WTC11 (cell line): ENCODE measurements around the gene NRXN3. TPM values are rescaled to one million over a fixed set of nuclear protein-coding genes. Genes with fewer than 3 reads are reported as not detected.

Experiments used
- ATAC-seq: fragments of 200-7000 bp; cut with Tn5 transposase; 2 replicates; pipeline ENCODE4 v1.10.0; 2021; ENCODE audit warnings: mild to moderate bottlenecking, moderate library complexity
- CTCF ChIA-PET: fragments of 300-600 bp; sonication (Branson Sonifier 250); formaldehyde crosslinking; loops from one replicate; lab custom pipeline; 2021; ENCODE audit warnings: antibody characterized with exemption; lab: Charles Lee
- POLR2A ChIA-PET: fragments of 350-600 bp; sonication (Branson Sonifier 250); formaldehyde crosslinking; loops from one replicate; lab custom pipeline; 2021; ENCODE audit warnings: antibody characterized with exemption; lab: Charles Lee
- DNase-seq: peaks from one replicate; pipeline ENCODE4 v3.0.0; 2021; ENCODE audit warnings: low spot score
- H3K27ac Mint-ChIP-seq: 2 replicates; pipeline ENCODE4 v1.8.0; 2021; ENCODE audit warnings: mixed read lengths
- H3K27me3 Mint-ChIP-seq: 2 replicates; pipeline ENCODE4 v1.8.0; 2021; ENCODE audit warnings: low read depth, mild to moderate bottlenecking, moderate library complexity, mixed read lengths
- H3K36me3 Mint-ChIP-seq: 2 replicates; pipeline ENCODE4 v1.8.0; 2021; ENCODE audit warnings: mixed read lengths
- H3K4me1 Mint-ChIP-seq: 2 replicates; pipeline ENCODE4 v1.8.0; 2022; ENCODE audit warnings: mixed read lengths
- H3K4me3 Mint-ChIP-seq: 2 replicates; pipeline ENCODE4 v1.8.0; 2021; ENCODE audit warnings: mild to moderate bottlenecking, moderate library complexity, mixed read lengths
- H3K9me3 Mint-ChIP-seq: 2 replicates; pipeline ENCODE4 v1.8.0; 2021; ENCODE audit warnings: mixed read lengths
- EMX1 ChIP-seq: fragments of 250-450 bp; sonication (Bioruptor Pico); IDR thresholded peaks from 2 replicates; pipeline ENCODE4 v1.8.0; 2021; ENCODE audit warnings: mild to moderate bottlenecking
- ETV6 ChIP-seq: sonication (generic); formaldehyde crosslinking; IDR thresholded peaks from 2 replicates; pipeline ENCODE4 v1.8.1; 2022; ENCODE audit warnings: mild to moderate bottlenecking, missing genetic modification reagents
- FOXK1 ChIP-seq: sonication (generic); formaldehyde crosslinking; IDR thresholded peaks from 2 replicates; pipeline ENCODE4 v1.8.0; 2022; ENCODE audit warnings: mild to moderate bottlenecking, moderate library complexity, missing genetic modification reagents
- GTF2I ChIP-seq: fragments of 250-450 bp; sonication (Bioruptor Pico); conservative IDR thresholded peaks from 2 replicates; pipeline ENCODE4 v1.4.0; 2021; ENCODE audit warnings: mild to moderate bottlenecking
- SP1 ChIP-seq: sonication (generic); formaldehyde crosslinking; conservative IDR thresholded peaks from 2 replicates; pipeline ENCODE4 v1.8.1; 2022; ENCODE audit warnings: missing genetic modification reagents
- TEAD4 ChIP-seq: sonication (generic); formaldehyde crosslinking; IDR thresholded peaks from 2 replicates; pipeline ENCODE4 v1.8.0; 2022; ENCODE audit warnings: mild to moderate bottlenecking, missing genetic modification reagents
- total RNA-seq: library from RNA; stranded (reverse); gene quantifications from 3 replicates; pipeline ENCODE4 v1.2.3, GENCODE V29; 2021
- TF ChIP-seq, protein P1 (sequence below): fragments of 200-600 bp; IDR thresholded peaks from 2 replicates; pipeline ENCODE4 v1.8.0; 2022; ENCODE audit warnings: antibody characterized with exemption
- TF ChIP-seq, protein P2 (sequence below): fragments of 250-450 bp; sonication (Bioruptor Pico); IDR thresholded peaks from 2 replicates; pipeline ENCODE4 v2.1.2; 2022; ENCODE audit warnings: mild to moderate bottlenecking, moderate library complexity
- TF ChIP-seq, protein P3 (sequence below): sonication (generic); formaldehyde crosslinking; IDR thresholded peaks from 2 replicates; pipeline ENCODE4 v1.8.1; 2023; ENCODE audit warnings: mild to moderate bottlenecking, moderate library complexity, missing genetic modification reagents
- TF ChIP-seq, protein P4 (sequence below): sonication (generic); formaldehyde crosslinking; IDR thresholded peaks from 2 replicates; pipeline ENCODE4 v1.8.0; 2022; ENCODE audit warnings: mild to moderate bottlenecking, missing genetic modification reagents
- TF ChIP-seq, protein P5 (sequence below): fragments of 250-450 bp; sonication (Bioruptor Pico); IDR thresholded peaks from 2 replicates; pipeline ENCODE4 v1.9.0; 2021; ENCODE audit warnings: mild to moderate bottlenecking
- TF ChIP-seq, protein P6 (sequence below): sonication (generic); formaldehyde crosslinking; IDR thresholded peaks from 2 replicates; pipeline ENCODE4 v1.8.1; 2023; ENCODE audit warnings: mild to moderate bottlenecking, missing genetic modification reagents
- TF ChIP-seq, protein P7 (sequence below): sonication (generic); formaldehyde crosslinking; IDR thresholded peaks from 2 replicates; pipeline ENCODE4 v1.8.0; 2022; ENCODE audit warnings: mild to moderate bottlenecking, missing genetic modification reagents
- TF ChIP-seq, protein P8 (sequence below): fragments of 250-450 bp; sonication (Bioruptor Pico); IDR thresholded peaks from 2 replicates; pipeline ENCODE4 v1.9.0; 2021; ENCODE audit warnings: mild to moderate bottlenecking, borderline replicate concordance

NRXN3 gene
- total RNA-seq, 1 experiment from 2014 or later, result 3.0 TPM

DNA sequence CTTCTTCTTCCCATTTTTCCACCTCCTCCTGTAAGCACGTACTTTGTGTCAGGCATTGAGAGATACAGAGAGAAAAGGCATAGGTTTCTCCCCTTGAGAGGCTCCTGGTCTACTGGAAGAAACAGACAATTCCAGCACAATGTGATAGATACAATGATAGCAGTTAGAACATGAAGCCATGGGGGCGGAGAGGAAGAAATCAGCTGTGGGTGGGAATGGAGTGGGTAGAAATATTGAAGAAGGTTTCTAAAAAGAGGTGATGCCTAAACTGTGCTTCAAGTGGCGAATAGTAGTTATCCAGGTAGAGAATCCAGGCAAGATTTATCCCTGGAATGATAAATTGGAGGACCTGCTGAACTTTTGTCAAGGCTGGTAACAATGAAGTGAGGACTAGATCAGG lies 528.8 kb downstream of the NRXN3 start (continued):
- TF ChIP-seq, protein P1, sequence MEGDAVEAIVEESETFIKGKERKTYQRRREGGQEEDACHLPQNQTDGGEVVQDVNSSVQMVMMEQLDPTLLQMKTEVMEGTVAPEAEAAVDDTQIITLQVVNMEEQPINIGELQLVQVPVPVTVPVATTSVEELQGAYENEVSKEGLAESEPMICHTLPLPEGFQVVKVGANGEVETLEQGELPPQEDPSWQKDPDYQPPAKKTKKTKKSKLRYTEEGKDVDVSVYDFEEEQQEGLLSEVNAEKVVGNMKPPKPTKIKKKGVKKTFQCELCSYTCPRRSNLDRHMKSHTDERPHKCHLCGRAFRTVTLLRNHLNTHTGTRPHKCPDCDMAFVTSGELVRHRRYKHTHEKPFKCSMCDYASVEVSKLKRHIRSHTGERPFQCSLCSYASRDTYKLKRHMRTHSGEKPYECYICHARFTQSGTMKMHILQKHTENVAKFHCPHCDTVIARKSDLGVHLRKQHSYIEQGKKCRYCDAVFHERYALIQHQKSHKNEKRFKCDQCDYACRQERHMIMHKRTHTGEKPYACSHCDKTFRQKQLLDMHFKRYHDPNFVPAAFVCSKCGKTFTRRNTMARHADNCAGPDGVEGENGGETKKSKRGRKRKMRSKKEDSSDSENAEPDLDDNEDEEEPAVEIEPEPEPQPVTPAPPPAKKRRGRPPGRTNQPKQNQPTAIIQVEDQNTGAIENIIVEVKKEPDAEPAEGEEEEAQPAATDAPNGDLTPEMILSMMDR, result no peak
- no peak for TF ChIP-seq EMX1 (CRISPR knock-in tag)

DNA sequence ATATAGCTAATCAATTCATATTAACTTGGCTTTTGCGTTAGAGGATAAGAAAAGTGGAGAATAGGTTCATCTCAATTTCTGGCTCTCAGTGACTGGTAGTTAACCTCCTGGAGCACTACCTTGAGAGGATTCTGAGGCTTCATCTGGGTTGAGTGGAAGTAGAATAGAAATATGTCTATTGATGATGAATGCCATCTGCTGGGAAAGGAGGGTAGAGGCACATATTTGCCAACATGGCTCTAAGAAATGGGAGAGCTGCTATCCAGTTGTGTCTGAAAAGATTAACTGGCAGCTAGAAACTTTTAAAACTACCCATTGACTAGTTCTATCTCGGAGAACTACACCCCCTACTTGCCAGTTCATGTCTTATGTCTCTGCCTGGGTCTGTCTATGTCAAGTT lies 530.1 kb downstream of the NRXN3 start:
- Mint-ChIP-seq H3K36me3 (no peaks in the 10 kb centered on the region), H3K27ac (no peak overlapping the region), H3K27me3 (no peaks in the 10 kb centered on the region), H3K4me1 (no peaks in the 10 kb centered on the region), H3K9me3 (no peaks in the 10 kb centered on the region), H3K4me3 (no peak overlapping the region)
- DNase-seq (no peak), ATAC-seq (no peak)
- ChIA-PET POLR2A (no interaction called here), CTCF (interaction anchor here (1.3 kb wide), 1 partner anchor 94 kb away, joined by 3 read pairs; no protein-coding TSS in a partner anchor)
- TF ChIP-seq, protein P2, sequence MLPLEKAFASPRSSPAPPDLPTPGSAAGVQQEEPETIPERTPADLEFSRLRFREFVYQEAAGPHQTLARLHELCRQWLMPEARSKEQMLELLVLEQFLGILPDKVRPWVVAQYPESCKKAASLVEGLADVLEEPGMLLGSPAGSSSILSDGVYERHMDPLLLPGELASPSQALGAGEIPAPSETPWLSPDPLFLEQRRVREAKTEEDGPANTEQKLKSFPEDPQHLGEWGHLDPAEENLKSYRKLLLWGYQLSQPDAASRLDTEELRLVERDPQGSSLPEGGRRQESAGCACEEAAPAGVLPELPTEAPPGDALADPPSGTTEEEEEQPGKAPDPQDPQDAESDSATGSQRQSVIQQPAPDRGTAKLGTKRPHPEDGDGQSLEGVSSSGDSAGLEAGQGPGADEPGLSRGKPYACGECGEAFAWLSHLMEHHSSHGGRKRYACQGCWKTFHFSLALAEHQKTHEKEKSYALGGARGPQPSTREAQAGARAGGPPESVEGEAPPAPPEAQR (CRISPR knock-in tag), result no peak
- TF ChIP-seq GTF2I (no peak), SP1 (CRISPR knock-in tag) (no peak), TEAD4 (CRISPR knock-in tag) (no peak), ETV6 (no peak), FOXK1 (no peak)
- TF ChIP-seq, protein P3, sequence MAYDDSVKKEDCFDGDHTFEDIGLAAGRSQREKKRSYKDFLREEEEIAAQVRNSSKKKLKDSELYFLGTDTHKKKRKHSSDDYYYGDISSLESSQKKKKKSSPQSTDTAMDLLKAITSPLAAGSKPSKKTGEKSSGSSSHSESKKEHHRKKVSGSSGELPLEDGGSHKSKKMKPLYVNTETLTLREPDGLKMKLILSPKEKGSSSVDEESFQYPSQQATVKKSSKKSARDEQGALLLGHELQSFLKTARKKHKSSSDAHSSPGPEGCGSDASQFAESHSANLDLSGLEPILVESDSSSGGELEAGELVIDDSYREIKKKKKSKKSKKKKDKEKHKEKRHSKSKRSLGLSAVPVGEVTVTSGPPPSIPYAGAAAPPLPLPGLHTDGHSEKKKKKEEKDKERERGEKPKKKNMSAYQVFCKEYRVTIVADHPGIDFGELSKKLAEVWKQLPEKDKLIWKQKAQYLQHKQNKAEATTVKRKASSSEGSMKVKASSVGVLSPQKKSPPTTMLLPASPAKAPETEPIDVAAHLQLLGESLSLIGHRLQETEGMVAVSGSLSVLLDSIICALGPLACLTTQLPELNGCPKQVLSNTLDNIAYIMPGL (CRISPR knock-in tag), result no peak
- TF ChIP-seq, protein P4, sequence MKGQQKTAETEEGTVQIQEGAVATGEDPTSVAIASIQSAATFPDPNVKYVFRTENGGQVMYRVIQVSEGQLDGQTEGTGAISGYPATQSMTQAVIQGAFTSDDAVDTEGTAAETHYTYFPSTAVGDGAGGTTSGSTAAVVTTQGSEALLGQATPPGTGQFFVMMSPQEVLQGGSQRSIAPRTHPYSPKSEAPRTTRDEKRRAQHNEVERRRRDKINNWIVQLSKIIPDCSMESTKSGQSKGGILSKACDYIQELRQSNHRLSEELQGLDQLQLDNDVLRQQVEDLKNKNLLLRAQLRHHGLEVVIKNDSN (CRISPR knock-in tag), result no peak
- TF ChIP-seq, protein P5, sequence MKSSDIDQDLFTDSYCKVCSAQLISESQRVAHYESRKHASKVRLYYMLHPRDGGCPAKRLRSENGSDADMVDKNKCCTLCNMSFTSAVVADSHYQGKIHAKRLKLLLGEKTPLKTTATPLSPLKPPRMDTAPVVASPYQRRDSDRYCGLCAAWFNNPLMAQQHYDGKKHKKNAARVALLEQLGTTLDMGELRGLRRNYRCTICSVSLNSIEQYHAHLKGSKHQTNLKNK (CRISPR knock-in tag), result no peak
- TF ChIP-seq, protein P6, sequence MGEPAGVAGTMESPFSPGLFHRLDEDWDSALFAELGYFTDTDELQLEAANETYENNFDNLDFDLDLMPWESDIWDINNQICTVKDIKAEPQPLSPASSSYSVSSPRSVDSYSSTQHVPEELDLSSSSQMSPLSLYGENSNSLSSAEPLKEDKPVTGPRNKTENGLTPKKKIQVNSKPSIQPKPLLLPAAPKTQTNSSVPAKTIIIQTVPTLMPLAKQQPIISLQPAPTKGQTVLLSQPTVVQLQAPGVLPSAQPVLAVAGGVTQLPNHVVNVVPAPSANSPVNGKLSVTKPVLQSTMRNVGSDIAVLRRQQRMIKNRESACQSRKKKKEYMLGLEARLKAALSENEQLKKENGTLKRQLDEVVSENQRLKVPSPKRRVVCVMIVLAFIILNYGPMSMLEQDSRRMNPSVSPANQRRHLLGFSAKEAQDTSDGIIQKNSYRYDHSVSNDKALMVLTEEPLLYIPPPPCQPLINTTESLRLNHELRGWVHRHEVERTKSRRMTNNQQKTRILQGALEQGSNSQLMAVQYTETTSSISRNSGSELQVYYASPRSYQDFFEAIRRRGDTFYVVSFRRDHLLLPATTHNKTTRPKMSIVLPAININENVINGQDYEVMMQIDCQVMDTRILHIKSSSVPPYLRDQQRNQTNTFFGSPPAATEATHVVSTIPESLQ (CRISPR knock-in tag), result no peak

DNA sequence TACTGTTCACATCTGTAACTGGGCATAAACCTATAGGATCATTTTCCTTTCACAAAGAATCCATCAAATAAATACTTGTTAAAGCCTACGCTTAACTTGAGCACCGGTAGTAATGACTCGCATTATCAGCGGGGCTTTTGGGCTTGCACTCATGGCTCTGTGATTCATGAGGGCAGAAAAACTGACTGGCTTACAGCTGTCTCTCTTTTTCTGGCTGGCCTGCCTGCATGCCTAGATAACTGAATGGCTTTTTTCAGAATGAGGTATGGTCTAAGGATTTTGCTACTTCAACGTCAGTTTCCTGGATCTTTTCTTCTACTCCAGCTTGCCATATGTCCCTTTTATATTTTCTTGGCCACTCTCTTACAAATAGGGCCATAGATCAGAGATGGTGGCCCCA lies 531.1 kb downstream of the NRXN3 start:
- DNase-seq, result no peak

More for the DNA sequence above, 531.1 kb downstream of the NRXN3 start:
- Mint-ChIP-seq H3K27ac (no peak overlapping the region), H3K4me1 (no peaks in the 10 kb centered on the region), H3K36me3 (no peaks in the 10 kb centered on the region), H3K4me3 (no peak overlapping the region), H3K9me3 (no peaks in the 10 kb centered on the region), H3K27me3 (no peaks in the 10 kb centered on the region)
- ATAC-seq, result no peak
- ChIA-PET CTCF (interaction anchor here (1.3 kb wide), 1 partner anchor 95 kb away, joined by 3 read pairs; no protein-coding TSS in a partner anchor), POLR2A (no interaction called here)
- TF ChIP-seq, protein P7, sequence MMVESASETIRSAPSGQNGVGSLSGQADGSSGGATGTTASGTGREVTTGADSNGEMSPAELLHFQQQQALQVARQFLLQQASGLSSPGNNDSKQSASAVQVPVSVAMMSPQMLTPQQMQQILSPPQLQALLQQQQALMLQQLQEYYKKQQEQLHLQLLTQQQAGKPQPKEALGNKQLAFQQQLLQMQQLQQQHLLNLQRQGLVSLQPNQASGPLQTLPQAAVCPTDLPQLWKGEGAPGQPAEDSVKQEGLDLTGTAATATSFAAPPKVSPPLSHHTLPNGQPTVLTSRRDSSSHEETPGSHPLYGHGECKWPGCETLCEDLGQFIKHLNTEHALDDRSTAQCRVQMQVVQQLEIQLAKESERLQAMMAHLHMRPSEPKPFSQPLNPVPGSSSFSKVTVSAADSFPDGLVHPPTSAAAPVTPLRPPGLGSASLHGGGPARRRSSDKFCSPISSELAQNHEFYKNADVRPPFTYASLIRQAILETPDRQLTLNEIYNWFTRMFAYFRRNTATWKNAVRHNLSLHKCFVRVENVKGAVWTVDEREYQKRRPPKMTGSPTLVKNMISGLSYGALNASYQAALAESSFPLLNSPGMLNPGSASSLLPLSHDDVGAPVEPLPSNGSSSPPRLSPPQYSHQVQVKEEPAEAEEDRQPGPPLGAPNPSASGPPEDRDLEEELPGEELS (CRISPR knock-in tag), result no peak
- TF ChIP-seq, protein P8, sequence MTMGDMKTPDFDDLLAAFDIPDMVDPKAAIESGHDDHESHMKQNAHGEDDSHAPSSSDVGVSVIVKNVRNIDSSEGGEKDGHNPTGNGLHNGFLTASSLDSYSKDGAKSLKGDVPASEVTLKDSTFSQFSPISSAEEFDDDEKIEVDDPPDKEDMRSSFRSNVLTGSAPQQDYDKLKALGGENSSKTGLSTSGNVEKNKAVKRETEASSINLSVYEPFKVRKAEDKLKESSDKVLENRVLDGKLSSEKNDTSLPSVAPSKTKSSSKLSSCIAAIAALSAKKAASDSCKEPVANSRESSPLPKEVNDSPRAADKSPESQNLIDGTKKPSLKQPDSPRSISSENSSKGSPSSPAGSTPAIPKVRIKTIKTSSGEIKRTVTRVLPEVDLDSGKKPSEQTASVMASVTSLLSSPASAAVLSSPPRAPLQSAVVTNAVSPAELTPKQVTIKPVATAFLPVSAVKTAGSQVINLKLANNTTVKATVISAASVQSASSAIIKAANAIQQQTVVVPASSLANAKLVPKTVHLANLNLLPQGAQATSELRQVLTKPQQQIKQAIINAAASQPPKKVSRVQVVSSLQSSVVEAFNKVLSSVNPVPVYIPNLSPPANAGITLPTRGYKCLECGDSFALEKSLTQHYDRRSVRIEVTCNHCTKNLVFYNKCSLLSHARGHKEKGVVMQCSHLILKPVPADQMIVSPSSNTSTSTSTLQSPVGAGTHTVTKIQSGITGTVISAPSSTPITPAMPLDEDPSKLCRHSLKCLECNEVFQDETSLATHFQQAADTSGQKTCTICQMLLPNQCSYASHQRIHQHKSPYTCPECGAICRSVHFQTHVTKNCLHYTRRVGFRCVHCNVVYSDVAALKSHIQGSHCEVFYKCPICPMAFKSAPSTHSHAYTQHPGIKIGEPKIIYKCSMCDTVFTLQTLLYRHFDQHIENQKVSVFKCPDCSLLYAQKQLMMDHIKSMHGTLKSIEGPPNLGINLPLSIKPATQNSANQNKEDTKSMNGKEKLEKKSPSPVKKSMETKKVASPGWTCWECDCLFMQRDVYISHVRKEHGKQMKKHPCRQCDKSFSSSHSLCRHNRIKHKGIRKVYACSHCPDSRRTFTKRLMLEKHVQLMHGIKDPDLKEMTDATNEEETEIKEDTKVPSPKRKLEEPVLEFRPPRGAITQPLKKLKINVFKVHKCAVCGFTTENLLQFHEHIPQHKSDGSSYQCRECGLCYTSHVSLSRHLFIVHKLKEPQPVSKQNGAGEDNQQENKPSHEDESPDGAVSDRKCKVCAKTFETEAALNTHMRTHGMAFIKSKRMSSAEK (CRISPR knock-in tag), result no peak
